A549 (cell line): ENCODE data around the gene RASL11B.

Experiments
- ZFP36 ChIP-seq: fragments of 450-650 bp; IDR thresholded peaks from 2 replicates; pipeline ENCODE4 v1.6.1; 2014; ENCODE audit warnings: borderline replicate concordance; ENCODE audit not compliant: partially characterized antibody
- TF ChIP-seq, protein P1 (sequence below): fragments of 450-650 bp; IDR thresholded peaks from 2 replicates; pipeline ENCODE4 v1.6.1; 2014; ENCODE audit warnings: antibody characterized with exemption
- TF ChIP-seq, protein P2 (sequence below): fragments of >200 bp; sonication (Bioruptor Twin); formaldehyde crosslinking; IDR thresholded peaks from 3 replicates; pipeline ENCODE4 v1.5.1; 2016

DNA sequence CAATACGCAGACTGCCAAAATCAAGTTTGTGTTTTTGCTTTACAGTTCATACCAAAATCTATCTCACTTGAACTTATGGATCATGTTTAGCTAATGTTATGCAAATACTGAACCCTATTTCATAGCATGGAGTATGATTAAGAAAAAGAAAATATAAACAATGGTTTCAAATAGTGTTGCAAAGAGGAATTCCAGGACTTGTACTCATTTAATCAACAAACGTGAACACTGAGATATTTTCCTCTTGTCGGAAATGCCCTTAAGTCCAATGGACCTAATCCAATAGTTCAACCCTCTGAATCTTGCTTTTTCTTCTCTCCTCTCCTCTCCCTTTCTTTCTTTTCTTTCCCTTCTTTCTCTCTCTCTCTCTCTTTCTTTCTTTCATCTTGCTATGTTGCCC lies 30.8 kb downstream of the RASL11B start:
- TF ChIP-seq ZFP36: no peak
- TF ChIP-seq, protein P1, sequence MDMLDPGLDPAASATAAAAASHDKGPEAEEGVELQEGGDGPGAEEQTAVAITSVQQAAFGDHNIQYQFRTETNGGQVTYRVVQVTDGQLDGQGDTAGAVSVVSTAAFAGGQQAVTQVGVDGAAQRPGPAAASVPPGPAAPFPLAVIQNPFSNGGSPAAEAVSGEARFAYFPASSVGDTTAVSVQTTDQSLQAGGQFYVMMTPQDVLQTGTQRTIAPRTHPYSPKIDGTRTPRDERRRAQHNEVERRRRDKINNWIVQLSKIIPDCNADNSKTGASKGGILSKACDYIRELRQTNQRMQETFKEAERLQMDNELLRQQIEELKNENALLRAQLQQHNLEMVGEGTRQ: no peak
- TF ChIP-seq, protein P2, sequence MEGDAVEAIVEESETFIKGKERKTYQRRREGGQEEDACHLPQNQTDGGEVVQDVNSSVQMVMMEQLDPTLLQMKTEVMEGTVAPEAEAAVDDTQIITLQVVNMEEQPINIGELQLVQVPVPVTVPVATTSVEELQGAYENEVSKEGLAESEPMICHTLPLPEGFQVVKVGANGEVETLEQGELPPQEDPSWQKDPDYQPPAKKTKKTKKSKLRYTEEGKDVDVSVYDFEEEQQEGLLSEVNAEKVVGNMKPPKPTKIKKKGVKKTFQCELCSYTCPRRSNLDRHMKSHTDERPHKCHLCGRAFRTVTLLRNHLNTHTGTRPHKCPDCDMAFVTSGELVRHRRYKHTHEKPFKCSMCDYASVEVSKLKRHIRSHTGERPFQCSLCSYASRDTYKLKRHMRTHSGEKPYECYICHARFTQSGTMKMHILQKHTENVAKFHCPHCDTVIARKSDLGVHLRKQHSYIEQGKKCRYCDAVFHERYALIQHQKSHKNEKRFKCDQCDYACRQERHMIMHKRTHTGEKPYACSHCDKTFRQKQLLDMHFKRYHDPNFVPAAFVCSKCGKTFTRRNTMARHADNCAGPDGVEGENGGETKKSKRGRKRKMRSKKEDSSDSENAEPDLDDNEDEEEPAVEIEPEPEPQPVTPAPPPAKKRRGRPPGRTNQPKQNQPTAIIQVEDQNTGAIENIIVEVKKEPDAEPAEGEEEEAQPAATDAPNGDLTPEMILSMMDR: no peak
